Stimulated activated CD4-positive, alpha-beta T cell treated with anti-CD3 and anti-CD28 coated beads, Interleukin-1b, Interleukin-23, amount 100 ng/mL, for 1 hour (primary cell): ENCODE measurements around the gene DERL3.

Source experiments
- DNase-seq, 2 donors: peaks; one replicate each; pipeline ENCODE4 v3.0.0-alpha.2; 2020; ENCODE audit warnings: low read depth in 2 of 2

Gene DERL3

DNA sequence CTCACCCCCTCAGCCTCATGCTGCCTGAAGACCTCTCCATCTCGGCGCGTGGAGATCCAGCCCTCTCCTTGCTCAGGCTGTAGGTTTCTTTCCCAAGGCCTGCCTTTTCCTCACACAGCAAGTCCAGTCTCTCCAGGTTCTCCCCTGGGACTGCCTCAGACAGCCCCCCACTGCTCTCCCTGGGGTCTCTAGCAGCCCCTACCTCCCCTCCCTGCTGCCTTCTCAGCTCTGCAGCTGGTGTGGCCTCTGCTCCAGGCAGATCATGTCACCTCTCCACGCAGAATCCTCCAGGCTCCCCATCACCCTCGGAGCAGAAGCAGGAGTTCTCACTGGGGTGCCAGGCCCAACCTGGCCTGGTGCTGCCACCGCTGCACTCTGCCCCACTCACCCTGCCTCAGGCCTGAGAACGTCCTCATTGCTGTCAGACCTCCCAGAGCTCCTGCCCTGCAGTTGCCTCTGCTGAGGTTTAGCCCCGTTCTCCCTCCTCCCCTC lies 36.9 kb downstream of the DERL3 start:
- no peak for DNase-seq

DNA sequence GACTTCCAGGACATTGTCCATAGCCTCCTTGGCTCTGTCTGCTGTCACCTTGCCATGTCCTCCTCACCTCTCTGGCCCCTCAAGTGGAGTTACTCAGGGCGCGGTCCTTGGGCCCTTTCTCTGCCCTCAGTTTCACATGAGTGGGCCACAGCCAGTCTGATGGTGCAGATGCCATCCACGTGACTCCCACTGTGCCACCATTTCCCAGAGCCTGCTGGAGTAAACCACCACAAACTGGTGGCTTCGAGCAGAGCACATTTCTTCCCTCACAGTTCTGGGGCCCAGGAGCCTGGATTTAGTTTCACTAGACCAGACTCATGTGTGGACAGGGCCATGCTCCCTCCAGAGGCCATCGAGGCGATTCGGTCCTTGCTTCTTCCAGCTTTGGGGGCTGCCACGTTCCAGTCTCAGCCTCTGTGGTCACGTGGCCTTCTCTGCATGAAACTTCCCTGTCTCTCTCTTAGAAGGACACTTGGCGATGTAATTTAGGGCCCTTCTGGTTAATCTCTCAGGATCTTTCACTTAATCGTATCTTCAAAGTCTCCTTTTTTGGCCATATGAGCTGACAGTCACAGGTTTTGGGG lies 37.5 kb downstream of the DERL3 start:
- no peak for DNase-seq

DNA sequence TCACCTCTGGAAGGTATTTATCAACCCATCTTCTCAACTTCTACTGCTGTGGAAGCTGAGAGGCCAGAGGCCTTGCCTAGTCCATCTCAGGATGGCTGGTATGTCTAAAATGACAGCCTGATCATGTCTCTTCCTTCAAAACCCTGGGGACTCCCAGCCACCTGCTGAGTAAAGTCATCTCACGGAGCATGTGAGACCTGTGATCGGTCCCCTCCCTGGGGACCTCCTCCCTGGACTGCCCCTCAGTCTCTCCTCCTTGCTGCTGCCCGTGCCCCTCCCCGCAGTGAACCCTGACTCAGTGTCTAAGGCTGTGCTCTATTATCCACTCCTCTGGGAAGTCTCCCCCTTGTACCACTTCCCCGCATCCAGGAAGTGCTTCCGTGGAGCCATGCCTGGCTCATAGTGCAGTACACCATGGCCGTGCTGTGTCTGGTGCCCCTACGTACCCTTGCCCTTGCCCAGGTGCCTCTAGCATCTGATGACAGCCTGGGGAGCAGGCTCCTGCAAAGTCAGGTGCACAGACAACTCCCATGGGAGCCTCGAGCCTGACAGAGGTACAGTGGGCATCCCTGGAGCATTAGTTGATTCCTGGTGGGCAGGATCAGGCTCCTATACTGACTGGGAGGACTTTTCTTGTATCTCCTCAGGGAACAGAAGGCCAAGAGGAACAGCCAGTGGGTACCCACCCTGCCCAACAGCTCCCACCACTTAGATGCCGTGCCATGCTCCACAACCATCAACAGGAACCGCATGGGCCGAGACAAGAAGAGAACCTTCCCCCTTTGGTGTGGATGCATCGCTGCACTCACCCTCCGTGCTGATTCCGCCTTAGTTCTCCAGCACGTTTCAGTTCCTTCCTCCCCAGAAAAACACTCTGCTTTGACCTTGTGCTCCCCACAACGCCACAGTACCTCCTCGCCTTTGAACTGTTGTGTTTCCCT lies 38.2 kb downstream of the DERL3 start:
- DNase-seq: no peak

DNA sequence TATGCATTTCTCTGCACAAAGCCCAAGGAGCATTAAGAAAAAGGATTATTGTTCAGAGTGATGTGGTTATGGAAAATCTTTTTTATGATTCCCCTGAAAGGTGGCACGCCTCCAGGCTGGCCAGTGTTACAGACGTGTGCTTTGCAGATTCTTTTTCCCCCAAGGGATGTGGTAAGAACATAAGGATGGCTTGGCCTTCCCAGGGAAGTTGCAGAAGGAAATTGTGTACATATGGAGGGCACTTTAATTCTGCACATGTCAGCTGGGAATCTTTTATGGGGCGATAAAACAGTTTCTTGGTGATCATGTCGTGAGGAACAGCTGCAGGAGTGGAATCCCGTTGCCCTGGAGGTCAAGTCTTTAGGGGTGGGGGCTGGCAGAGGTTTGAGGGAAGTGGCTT lies 42.3 kb downstream of the DERL3 start:
- no peak for DNase-seq

DNA sequence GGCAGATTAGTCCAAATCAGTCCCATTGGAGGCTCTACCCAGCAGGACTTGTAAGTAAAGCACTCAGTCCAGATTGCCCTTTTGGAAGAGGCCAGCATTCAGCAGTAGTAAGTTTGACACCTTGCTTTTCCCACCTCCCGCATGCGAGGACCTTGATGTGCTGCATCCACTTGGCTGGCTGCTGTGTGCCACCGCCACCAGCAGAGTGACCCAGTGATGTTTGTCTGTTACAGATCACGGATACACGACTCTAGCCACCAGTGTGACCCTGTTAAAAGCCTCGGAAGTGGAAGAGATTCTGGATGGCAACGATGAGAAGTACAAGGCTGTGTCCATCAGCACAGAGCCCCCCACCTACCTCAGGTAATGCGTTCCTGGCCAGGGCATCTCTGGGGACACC lies 45.5 kb downstream of the DERL3 start:
- no peak for DNase-seq

DNA sequence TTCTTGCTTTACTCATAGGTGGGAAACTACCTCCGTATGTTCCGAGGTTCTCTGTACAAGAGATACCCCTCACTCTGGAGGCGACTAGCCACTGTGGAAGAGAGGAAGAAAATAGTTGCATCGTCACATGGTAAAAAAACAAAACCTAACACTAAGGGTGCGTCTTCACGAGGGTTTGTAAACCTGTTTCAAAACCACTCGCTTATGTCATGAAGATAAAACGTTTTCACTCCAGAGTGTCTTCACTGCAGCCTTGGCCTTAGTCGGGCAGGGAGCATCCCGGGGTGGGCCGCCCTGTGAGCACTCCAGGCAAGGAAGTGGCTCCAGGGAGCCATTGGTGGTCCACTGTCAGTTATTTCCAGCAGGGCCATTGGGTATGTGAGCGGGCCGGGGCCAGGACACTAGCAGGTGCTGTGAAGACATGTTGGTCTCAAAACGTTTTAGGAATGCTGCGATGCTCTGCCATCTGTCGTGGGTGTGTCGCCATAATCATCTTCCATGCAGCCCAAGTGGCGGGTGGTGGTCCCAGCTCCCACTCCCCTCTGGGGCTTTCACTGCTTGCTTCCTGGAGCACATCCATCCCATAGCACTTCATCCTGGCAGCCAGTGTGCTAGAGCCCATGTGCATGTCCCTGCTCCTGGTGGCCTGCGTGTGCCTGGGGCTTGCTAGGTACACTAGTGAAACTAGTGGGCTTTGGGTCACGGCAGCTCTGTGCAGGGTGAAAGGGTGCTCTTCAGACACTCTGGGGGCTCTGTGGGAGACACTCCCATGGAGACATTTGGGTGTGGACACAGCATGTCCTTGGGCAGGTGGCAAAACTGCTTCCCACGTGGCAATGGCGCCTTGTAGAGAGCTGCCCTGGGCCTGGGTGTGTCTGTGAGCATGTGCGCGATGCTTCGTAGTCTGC lies 46.8 kb downstream of the DERL3 start:
- no peak for DNase-seq

DNA sequence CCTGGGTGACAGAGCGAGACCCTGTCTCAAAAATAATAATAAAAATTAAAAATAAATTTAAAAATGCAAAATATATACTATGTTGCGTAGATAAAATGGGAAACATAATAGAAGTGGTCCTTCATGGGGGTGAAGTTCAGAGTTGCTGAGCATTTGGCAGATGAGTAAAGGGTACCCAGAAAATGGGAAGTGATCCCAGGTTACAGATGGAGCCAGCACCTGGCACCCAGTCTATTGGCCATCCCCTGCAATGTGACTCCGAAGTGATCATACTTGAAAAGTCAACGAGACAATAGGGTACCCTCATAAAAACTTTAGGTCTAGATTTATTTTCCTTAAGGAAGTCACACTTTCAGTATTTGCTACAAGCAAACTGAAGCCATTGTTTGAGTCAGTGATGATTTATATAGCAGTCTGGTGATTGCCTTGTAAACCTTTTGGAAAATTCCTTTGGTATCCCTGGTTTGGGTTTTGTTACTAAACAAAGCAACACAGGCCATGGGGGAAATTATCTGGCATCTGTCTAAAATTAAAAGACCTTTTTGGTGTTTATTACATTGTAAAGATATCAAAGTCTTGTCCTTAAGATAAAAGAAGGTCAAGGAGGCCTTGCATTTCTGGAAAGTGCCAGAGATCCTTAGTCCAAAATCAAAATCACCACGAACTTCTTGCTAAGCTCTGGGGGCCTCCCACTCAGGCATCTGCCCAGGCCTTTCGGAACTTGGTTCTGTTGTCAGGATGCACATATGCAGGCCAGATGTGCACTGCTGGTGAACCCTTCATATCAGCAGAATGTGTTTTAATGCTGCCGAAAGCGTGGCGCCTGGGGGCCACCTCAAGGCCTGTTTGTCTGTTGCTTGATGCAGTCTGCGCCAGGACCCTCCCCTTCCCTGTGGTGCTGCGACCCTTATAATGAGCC lies 47.7 kb downstream of the DERL3 start:
- no peak for DNase-seq

DNA sequence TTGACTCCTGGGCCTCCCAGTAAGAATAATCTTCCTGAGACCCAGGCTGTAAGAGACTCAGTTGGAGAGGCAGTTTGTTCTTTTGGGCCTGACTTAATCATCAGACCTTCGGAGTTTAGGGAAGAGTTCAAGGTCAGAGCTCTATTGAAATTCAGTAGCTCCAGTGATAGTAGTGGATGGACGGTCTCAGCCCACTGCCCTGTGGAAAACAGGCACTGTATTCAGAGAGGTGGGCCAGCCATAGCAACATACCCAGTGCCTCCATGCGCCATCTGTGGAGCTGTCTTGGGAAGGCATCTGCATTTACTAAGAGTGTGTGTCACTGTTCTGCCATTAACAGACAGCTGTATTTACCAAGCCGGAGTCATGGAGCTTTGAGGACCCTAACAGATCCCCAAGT lies 49.2 kb downstream of the DERL3 start:
- no peak for DNase-seq

DNA sequence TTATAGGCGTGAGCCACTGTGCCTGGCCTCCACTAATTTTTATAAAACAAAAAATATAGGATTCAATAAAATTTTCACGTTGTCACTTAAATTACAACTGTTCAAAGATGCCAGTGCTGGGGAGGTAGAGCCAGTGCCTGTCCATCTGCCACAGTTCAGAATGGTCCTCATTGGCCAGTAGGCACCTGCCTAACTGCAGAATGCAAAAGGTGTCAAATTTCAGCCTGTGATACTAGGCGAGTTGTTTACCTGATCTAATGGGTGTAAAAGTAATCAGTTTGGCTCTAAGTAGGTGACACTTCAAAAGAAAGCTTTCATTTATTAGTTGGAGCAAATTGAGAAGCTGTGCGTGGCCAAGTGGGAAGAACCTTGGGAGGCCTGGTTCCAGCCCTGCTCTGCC lies 49.7 kb downstream of the DERL3 start:
- DNase-seq: no peak

DNA sequence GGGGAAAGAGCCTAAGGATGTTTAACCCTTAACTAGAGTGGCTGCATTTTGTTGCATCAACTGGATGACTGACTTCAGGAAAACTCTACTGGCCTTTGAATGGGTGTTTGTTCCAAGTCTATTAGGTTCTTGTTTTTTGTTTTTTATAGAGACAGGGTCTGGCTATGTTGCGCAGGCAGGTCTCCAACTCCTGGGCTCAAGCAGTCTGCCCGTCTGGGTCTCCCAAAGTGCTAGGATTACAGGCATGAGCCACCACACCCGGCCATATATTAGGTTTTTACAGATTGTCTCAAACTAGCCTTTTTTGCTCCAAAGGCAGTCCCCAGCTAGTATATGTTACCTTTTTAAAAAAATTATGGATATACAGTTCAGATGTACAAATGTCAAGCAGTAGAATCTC lies 50.9 kb downstream of the DERL3 start:
- DNase-seq: no peak

DNA sequence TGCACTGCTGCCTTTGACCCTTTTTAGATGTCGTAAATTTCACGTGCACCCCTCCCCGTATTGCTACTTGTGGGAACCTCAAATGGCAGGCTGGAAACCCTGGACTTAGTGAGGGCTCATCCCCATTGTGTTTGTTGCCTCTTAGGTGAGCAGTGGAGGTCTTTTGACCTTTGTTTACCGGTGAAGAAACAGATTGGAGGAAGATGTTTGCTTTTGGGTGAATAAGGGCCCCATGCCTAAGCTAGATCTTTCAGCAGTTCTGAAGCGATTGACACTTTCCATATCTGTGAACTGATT lies 51.3 kb downstream of the DERL3 start:
- DNase-seq: no peak

DNA sequence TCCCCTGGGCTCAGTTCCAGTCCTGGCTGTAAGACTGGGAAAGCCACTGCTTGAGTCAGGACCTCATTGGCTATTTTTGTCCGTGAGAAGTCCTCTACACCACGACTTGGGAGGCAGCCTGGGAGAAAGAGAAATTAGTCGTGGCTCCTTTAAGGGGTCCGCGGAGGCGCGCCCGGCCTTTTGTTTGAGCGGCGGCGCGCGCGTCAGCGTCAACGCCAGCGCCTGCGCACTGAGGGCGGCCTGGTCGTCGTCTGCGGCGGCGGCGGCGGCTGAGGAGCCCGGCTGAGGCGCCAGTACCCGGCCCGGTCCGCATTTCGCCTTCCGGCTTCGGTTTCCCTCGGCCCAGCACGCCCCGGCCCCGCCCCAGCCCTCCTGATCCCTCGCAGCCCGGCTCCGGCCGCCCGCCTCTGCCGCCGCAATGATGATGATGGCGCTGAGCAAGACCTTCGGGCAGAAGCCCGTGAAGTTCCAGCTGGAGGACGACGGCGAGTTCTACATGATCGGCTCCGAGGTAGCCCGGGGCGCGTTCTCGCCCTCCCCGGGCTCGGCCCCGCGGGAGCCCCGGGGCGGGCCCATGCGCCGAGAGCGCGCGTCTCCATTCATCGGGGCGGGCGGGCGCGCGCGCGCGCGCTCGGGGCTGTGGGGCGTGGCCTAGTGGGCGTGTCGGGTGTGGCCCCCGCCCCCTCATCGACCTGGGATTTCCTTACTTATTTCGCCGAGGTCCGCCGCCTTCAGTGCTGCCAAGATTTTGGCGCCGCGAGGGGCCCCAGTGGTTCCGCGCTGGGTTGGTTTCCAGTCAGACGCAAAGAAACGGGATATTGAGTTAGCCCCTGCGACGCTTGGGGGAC lies 51.8 kb downstream of the DERL3 start, which contains the start of gene SMARCB1:
Gene SMARCB1, plus strand, starts transcription at position 215 of the 848 bp plus-strand sequence. Its CDS starts 204 bp downstream, at position 419.
- DNase-seq: peak; percentile 79 to 92

DNA sequence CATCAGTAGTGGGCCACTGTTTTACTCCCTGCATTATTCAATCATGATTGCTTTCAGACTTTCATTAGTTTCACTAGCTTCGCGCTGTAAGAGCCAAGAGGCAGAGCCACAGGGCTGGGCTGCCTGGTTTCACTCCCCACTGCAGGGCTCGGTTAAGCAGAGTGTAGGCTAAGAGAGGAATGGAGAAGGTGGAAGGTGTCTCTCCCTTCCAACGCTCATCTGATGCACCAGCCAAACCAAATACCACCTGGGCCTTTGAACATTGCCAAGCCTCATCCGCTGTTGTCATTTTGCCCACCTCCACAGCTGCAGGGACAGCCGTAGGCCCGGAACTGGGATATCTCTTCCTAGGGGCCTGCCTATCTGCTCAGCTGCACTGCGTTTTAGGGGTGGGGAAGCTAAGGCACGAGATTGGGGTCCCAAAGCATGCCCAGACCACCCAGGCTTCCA lies 52.5 kb downstream of the DERL3 start:
- no peak for DNase-seq
